Measurements from ENCODE around the gene RHOV.

RHOV gene

GRCh38 chr15:40846841-40847222, 27.2 kb downstream of the RHOV start:
- peaks cover 31% of the 10 kb centered on the region for H3K27me3 ChIP-seq
- H3K4me3 ChIP-seq (ENCODE audit: low read depth in 1 of 2, low read length in 1 of 2) = peak overlapping the region; percentile 29 to 47
- no peaks in the 10 kb centered on the region for H3K9me3 ChIP-seq
- no peak for TF ChIP-seq CTCF (IDR thresholded peaks at IDR 0.05)
- H3K36me3 ChIP-seq = no peaks in the 10 kb centered on the region
- peak overlapping the region; percentile 84 for H3K27ac ChIP-seq
- H3K4me1 ChIP-seq (ENCODE audit: control insufficient read depth in 1 of 2, insufficient read depth in 1 of 2, low read depth in 1 of 2, low read length in 1 of 2) = peaks cover 44 to 48% of the 10 kb centered on the region in 2 experiments

GRCh38 chr15:40845511-40846284, 28.3 kb downstream of the RHOV start:
- H3K36me3 ChIP-seq = no peaks in the 10 kb centered on the region
- H3K27ac ChIP-seq = peak overlapping the region; percentile 35
- TF ChIP-seq CTCF (IDR thresholded peaks at IDR 0.05) = no peak
- peaks cover 41% of the 10 kb centered on the region for H3K27me3 ChIP-seq
- H3K9me3 ChIP-seq = no peaks in the 10 kb centered on the region
- peak overlapping the region; percentile 88 to 91 for H3K4me3 ChIP-seq (ENCODE audit: low read depth in 1 of 2, low read length in 1 of 2)
- H3K4me1 ChIP-seq (ENCODE audit: control insufficient read depth in 1 of 2, insufficient read depth in 1 of 2, low read depth in 1 of 2, low read length in 1 of 2) = peaks cover 44 to 48% of the 10 kb centered on the region in 2 experiments

GRCh38 chr15:40845036-40845435, 29.0 kb downstream of the RHOV start:
- TF ChIP-seq CTCF (IDR thresholded peaks at IDR 0.05) = no peak
- Histone ChIP-seq H3K27me3 (peaks cover 41% of the 10 kb centered on the region), H3K27ac (peak overlapping the region; percentile 67)

GRCh38 chr15:40844696-40845030, 29.4 kb downstream of the RHOV start:
- no peak for TF ChIP-seq CTCF (IDR thresholded peaks at IDR 0.05)
- H3K9me3 ChIP-seq = no peaks in the 10 kb centered on the region
- H3K27ac ChIP-seq = peak overlapping the region; percentile 67
- H3K36me3 ChIP-seq = no peaks in the 10 kb centered on the region
- peaks cover 44 to 48% of the 10 kb centered on the region in 2 experiments for H3K4me1 ChIP-seq (ENCODE audit: control insufficient read depth in 1 of 2, insufficient read depth in 1 of 2, low read depth in 1 of 2, low read length in 1 of 2)
- peak overlapping the region; percentile 88 to 91 for H3K4me3 ChIP-seq (ENCODE audit: low read depth in 1 of 2, low read length in 1 of 2)
- peaks cover 41% of the 10 kb centered on the region for H3K27me3 ChIP-seq

More at GRCh38 chr15:40845036-40845435, 29.0 kb downstream of the RHOV start:
- Histone ChIP-seq H3K9me3 (no peaks in the 10 kb centered on the region), H3K36me3 (no peaks in the 10 kb centered on the region), H3K4me3 (ENCODE audit: low read depth in 1 of 2, low read length in 1 of 2) (peak overlapping the region; percentile 88 to 91), H3K4me1 (ENCODE audit: control insufficient read depth in 1 of 2, insufficient read depth in 1 of 2, low read depth in 1 of 2, low read length in 1 of 2) (peaks cover 44 to 48% of the 10 kb centered on the region in 2 experiments)

- Histone ChIP-seq H3K9me3 (no peaks in the 10 kb centered on the region), H3K27me3 (peaks cover 41% of the 10 kb centered on the region), H3K27ac (peak within 1 kb of the TSS; percentile 67), H3K4me1 (ENCODE audit: control insufficient read depth in 1 of 2, insufficient read depth in 1 of 2, low read depth in 1 of 2, low read length in 1 of 2) (peaks cover 44 to 48% of the 10 kb centered on the region in 2 experiments), H3K36me3 (no peaks in the 10 kb centered on the region), H3K4me3 (ENCODE audit: low read depth in 1 of 2, low read length in 1 of 2) (peak within 1 kb of the TSS; percentile 88 to 91)
- TF ChIP-seq CTCF (IDR thresholded peaks at IDR 0.05) = no peak
Measured at GRCh38 chr15:40843885-40844695, 29.9 kb downstream of the RHOV start, which contains the start of gene SPINT1. SPINT1 (plus strand) TSS chr15:40844048; CDS start chr15:40844555, 507 bp downstream.
